ENCODE measurements around the gene PRRC2B. TPM values are rescaled to one million over a fixed set of nuclear protein-coding genes. Genes with fewer than 3 reads are reported as not detected.

PRRC2B gene
- total RNA-seq, 2 donors from 2014 or later, result 94.7 to 197 TPM

DNA sequence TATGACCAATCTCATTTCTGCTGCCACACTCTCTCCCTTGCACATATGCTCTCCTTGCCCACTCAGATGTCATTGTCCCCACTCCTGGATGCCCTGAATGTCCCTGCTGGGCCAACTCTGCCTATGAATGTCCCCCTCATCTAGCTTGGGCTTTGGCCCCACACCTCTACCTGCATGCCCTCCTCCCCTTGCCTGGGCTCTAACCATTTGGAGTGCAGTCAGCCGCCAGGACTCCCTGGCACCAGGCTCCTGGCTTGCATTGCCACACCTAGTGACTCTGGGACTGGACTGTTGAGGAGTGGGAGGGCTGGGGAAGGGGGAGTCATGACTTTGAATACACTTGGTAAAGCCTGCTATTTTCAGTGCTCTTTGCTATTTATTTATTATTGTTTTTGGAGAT lies 67.3 kb downstream of the PRRC2B start:
- intact Hi-C loops (cut with DNase I), result no loop called here
- H3K36me3 ChIP-seq, result peaks cover 6 to 10% of the 10 kb centered on the region in 2 donors
- H3K4me1 ChIP-seq (replicated peaks), result no peaks in the 10 kb centered on the region
- no peak overlapping the region for H3K4me3 ChIP-seq
- H3K27ac ChIP-seq, result no peak overlapping the region
- TF ChIP-seq POLR2A (IDR thresholded peaks at IDR 0.05), result no peak
- TF ChIP-seq, protein P1, sequence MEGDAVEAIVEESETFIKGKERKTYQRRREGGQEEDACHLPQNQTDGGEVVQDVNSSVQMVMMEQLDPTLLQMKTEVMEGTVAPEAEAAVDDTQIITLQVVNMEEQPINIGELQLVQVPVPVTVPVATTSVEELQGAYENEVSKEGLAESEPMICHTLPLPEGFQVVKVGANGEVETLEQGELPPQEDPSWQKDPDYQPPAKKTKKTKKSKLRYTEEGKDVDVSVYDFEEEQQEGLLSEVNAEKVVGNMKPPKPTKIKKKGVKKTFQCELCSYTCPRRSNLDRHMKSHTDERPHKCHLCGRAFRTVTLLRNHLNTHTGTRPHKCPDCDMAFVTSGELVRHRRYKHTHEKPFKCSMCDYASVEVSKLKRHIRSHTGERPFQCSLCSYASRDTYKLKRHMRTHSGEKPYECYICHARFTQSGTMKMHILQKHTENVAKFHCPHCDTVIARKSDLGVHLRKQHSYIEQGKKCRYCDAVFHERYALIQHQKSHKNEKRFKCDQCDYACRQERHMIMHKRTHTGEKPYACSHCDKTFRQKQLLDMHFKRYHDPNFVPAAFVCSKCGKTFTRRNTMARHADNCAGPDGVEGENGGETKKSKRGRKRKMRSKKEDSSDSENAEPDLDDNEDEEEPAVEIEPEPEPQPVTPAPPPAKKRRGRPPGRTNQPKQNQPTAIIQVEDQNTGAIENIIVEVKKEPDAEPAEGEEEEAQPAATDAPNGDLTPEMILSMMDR (IDR thresholded peaks at IDR 0.05), result no peak
- no peak for TF ChIP-seq POLR2AphosphoS5 (IDR thresholded peaks at IDR 0.05)
- no peak for DNase-seq (ENCODE audit: low spot score)
- WGBS, result 90% methylated on average over 1 of the region's 1 CpG
- H3K27me3 ChIP-seq (replicated peaks; ENCODE audit: insufficient read depth), result no peaks in the 10 kb centered on the region
- no peaks in the 10 kb centered on the region for H3K9me3 ChIP-seq

DNA sequence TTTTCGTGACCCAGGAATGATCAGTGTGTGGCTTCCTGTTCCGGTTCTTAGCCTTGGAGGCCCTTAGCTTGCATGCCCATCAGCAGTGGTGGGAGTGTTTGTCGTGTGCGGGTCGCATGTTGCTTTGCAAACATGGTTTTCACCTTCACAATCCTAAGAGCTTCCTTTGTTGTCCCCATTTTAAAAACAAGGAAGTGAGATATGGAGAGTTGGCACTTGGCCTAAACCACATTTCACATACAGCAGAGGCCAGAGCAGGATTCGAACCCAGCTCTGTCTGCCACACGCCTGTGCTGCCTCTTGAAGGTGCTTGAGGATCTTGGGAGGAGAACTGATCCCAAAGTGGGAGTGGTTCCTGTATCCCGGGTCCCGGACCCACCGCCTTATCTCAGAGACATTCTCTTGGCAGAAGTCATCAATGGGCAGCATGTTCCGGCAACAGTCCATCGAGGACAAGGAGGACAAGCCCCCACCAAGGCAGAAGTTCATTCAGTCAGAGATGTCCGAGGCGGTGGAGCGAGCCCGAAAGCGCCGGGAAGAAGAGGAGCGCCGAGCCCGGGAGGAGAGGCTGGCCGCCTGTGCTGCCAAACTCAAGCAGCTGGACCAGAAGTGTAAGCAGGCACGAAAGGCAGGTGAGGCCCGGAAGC lies 70.6 kb downstream of the PRRC2B start:
- 86% methylated on average over 24 of the region's 24 CpGs for WGBS

DNA sequence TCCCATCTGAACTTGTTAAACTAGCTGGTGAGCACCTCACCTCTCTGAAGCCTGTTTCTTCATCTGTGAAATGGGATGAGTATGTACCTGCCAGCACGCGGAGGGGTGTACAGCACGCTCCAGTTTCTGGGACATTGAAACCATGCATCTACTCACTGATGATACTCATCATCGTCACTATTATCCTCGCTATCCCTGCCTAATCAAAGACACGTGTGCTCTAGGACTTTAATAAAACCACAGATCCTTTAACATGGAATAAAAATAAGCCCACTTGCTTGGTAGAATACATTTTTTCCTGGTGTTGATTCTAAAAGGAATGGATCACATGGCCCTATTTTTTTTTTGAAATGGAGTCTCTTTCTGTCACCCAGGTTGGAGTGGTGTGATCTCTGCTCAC lies 71.5 kb downstream of the PRRC2B start:
- Histone ChIP-seq H3K9me3 (no peaks in the 10 kb centered on the region), H3K27me3 (replicated peaks; ENCODE audit: insufficient read depth) (no peaks in the 10 kb centered on the region), H3K27ac (no peak overlapping the region), H3K36me3 (peaks cover 8% of the 10 kb centered on the region in 2 donors), H3K4me3 (no peak overlapping the region), H3K4me1 (replicated peaks) (peaks cover 9% of the 10 kb centered on the region)
- intact Hi-C loops (cut with DNase I), result no loop called here
- WGBS, result 85% methylated on average over 6 of the region's 6 CpGs
- TF ChIP-seq POLR2A (IDR thresholded peaks at IDR 0.05) (no peak), POLR2AphosphoS5 (IDR thresholded peaks at IDR 0.05) (no peak)
- TF ChIP-seq, protein P1 (IDR thresholded peaks at IDR 0.05), result no peak
- no peak for DNase-seq (ENCODE audit: low spot score)

More for the DNA sequence above, 70.6 kb downstream of the PRRC2B start:
- H3K36me3 ChIP-seq, result peaks cover 7 to 8% of the 10 kb centered on the region in 2 donors
- no peak overlapping the region for H3K27ac ChIP-seq
- no peak for DNase-seq (ENCODE audit: low spot score)
- intact Hi-C loops (cut with DNase I), result no loop called here
- peaks cover 9% of the 10 kb centered on the region for H3K4me1 ChIP-seq (replicated peaks)
- no peaks in the 10 kb centered on the region for H3K9me3 ChIP-seq
- no peak overlapping the region for H3K4me3 ChIP-seq
- TF ChIP-seq POLR2AphosphoS5 (IDR thresholded peaks at IDR 0.05) (no peak), POLR2A (IDR thresholded peaks at IDR 0.05) (no peak)
- TF ChIP-seq, protein P1 (IDR thresholded peaks at IDR 0.05), result no peak
- H3K27me3 ChIP-seq (replicated peaks; ENCODE audit: insufficient read depth), result no peaks in the 10 kb centered on the region

DNA sequence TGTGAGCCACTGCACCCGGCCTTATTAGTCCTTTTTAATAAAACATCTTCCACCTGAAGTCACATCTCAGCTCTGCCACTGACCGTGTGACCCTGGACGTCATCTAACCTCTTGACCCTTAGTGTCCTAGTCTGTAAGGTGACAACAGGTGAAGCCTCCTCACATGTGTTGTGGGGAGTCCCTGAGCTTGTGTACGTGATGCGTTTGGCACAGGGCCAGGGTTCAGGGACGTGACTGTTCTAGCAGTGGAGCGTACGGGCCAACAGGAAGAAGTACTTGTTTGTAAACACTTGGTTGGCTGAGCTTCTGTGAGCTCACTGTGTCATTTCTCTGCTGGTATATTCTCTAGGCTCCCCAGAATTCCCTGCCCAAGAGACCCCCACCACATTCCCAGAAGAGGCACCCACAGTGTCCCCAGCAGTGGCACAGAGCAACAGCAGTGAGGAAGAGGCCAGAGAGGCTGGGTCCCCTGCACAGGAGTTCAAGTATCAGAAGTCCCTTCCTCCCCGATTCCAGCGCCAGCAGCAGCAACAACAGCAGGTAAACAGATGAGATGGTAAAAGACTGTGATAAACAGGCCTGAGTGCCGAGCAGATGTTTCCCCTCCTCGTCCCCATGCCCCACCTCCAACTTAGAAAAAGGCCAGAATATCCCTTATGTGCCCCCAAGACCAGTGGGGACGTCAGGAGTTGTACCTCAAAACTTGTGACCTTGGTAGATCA lies 73.5 kb downstream of the PRRC2B start:
- WGBS, result 70% methylated on average over 13 of the region's 13 CpGs
- no peak for TF ChIP-seq POLR2A (IDR thresholded peaks at IDR 0.05)
- peaks cover 9% of the 10 kb centered on the region for H3K4me1 ChIP-seq (replicated peaks)
- H3K9me3 ChIP-seq, result no peaks in the 10 kb centered on the region
- H3K27me3 ChIP-seq (replicated peaks; ENCODE audit: insufficient read depth), result no peaks in the 10 kb centered on the region
- H3K36me3 ChIP-seq, result peaks cover 8 to 18% of the 10 kb centered on the region in 2 donors
- no peak for DNase-seq (ENCODE audit: low spot score)
- intact Hi-C loops (cut with DNase I), result no loop called here
- no peak overlapping the region for H3K27ac ChIP-seq
- no peak overlapping the region for H3K4me3 ChIP-seq

DNA sequence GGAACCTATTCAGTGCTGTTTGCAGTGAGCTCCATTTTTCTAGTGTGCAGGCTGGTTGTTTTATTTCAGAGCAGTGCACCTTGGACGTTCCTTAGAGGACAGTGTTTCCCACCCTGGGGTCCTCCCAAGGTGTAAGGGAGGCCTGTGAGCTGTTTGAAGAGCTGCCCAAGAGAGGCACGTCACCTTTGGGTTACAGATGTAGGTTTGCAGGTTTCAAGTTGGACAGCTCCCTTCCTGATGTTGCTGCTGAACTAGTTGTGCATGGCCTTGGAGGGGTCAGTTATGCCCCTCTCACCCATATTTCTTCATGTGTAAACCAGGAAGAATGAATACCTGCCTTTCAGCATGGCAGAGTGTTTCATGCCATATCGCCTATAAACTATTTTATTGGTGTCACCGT lies 74.1 kb downstream of the PRRC2B start:
- Histone ChIP-seq H3K4me1 (replicated peaks) (peaks cover 9% of the 10 kb centered on the region), H3K27me3 (replicated peaks; ENCODE audit: insufficient read depth) (no peaks in the 10 kb centered on the region), H3K36me3 (peaks cover 8 to 21% of the 10 kb centered on the region in 2 donors), H3K9me3 (no peaks in the 10 kb centered on the region), H3K4me3 (no peak overlapping the region), H3K27ac (no peak overlapping the region)
- no peak for DNase-seq (ENCODE audit: low spot score)
- TF ChIP-seq, protein P1 (IDR thresholded peaks at IDR 0.05), result no peak
- TF ChIP-seq POLR2AphosphoS5 (IDR thresholded peaks at IDR 0.05) (no peak), POLR2A (IDR thresholded peaks at IDR 0.05) (no peak)
- 77% methylated on average over 4 of the region's 4 CpGs for WGBS
- intact Hi-C loops (cut with DNase I), result no loop called here

All from prostate gland (tissue), 2 donors.